ENCODE data around the gene HIPK1. TPM values are rescaled to one million over a fixed set of nuclear protein-coding genes. Genes with fewer than 3 reads are reported as not detected.

HIPK1 gene
- polyA plus RNA-seq, 3 donors: 8.4 to 24.7 (median 15.7) TPM

- 92 to 96% (median 93%) methylated on average over 5 of the region's 5 CpGs for WGBS, 3 donors
- H3K27ac ChIP-seq (ENCODE audit: low read depth, low read length): no peak overlapping the region
These were observed 96.7 kb downstream of the HIPK1 start for GRCh38 chr1:114025609-114026401.

- 88 to 95% (median 91%) methylated on average over 6 of the region's 6 CpGs for WGBS, 3 donors
- H3K27ac ChIP-seq (ENCODE audit: low read depth, low read length): no peak overlapping the region
These were observed 97.7 kb downstream of the HIPK1 start for GRCh38 chr1:114026797-114027196.

Other genes starting within 250 kb of the HIPK1 start
- 1 to 10 TPM; 4.4 to 8.2 (median 6.1) TPM for gene PHTF1, start 169.8 kb upstream of the HIPK1 start, polyA plus RNA-seq
- gene RSBN1, start 116.8 kb upstream of the HIPK1 start, polyA plus RNA-seq: 1 to 10 TPM; 3.6 to 5.6 (median 4.2) TPM
- 1 to 10 TPM in 1 of 3 donors, under 1 TPM in 2; 0.60 to 1.2 (median 0.79) TPM for gene PTPN22, start 57.6 kb upstream of the HIPK1 start, polyA plus RNA-seq
- 10 to 100 TPM in 1 of 3 donors, 1 to 10 TPM in 1, under 1 TPM in 1; 0.11 to 14.3 (median 1.2) TPM for gene BCL2L15, start 41.7 kb upstream of the HIPK1 start, polyA plus RNA-seq
- gene AP4B1, start 24.5 kb upstream of the HIPK1 start, polyA plus RNA-seq: 10 to 100 TPM in 2 of 3 donors, 1 to 10 TPM in 1; 7.2 to 10.6 (median 10.2) TPM
- 1 to 10 TPM; 1.2 to 2.6 (median 1.7) TPM for gene DCLRE1B, start 24.0 kb upstream of the HIPK1 start, polyA plus RNA-seq
- gene OLFML3, start 50.1 kb downstream of the HIPK1 start, polyA plus RNA-seq: 100 to 1,000 TPM in 1 of 3 donors, 10 to 100 TPM in 2; 15.7 to 139 (median 59.0) TPM
- gene SYT6, start 224.5 kb downstream of the HIPK1 start, polyA plus RNA-seq: 1 to 10 TPM in 1 of 3 donors, under 1 TPM in 2; 0.01 to 1.7 (median 0.11) TPM

All from adipose tissue (tissue), 3 donors.